GM18505 (cell line): ENCODE results near the gene STAT4.
A peak's percentile ranks its signal among the peaks of the same experiment; 100 is the strongest.

ENCODE experiments used
- ATAC-seq: cut with Tn5 transposase; IDR thresholded peaks from one replicate; pipeline ENCODE4 v1.9.1; 2021; ENCODE audit not compliant: unreplicated experiment
- POLR2A ChIP-seq: IDR thresholded peaks from 4 replicates; pipeline ENCODE4 v1.6.1; 2011; ENCODE audit warnings: borderline replicate concordance; ENCODE audit not compliant: insufficient read depth, insufficient read length; ENCODE audit errors: extremely low read depth

STAT4 gene

DNA sequence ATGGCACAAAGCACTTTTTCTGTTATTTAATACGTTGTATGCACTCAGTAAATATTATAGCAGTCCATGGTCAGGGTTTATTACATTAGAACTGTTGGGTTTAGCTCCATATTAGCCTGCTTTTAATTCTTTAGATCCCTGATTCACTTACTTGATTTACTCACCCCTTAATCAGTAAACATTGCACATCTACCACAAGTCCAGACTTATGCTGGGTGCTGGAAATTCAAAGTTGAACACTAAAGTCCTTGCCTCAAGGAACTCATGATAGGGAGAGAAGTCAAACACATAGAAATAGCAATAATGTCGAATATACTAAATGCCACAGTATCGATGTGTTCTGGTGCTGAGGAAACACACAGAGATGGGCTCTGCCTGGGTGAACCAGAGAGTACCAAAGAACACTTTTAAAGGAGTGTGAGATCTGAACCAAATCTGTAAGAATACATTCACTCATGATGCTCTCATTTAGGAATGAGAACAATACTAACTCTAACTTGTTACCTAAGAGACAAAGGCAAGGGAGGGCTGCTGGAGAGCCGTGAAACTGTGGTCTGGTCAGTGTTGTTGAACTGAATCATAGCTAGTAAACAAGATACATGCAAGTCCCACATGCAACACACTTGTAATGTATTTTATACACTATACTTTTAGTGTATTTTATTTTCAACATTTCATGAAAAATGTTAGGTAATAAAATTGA lies 4.9 kb downstream of the STAT4 start:
- no peak for TF ChIP-seq POLR2A
- no peak for ATAC-seq

DNA sequence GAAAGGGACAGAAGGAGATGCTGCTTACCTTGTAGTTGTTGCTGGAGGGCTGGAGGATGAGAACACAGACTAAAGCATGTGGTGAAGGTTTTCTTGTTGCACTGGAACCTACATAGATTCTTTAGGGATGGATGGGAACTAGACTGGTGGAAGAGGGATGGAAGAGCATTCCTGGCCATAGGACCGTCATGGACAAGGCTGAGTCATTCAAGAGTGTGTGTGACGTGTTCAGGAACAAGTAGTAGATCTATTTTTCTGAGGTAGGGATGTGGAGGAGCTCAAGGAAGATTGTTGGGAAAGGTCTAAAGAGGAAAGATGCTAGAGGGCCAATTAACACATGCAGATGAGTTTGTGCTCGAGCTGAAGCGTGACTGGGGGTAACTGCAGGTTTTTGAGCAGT lies 6.6 kb downstream of the STAT4 start:
- no peak for TF ChIP-seq POLR2A
- no peak for ATAC-seq

DNA sequence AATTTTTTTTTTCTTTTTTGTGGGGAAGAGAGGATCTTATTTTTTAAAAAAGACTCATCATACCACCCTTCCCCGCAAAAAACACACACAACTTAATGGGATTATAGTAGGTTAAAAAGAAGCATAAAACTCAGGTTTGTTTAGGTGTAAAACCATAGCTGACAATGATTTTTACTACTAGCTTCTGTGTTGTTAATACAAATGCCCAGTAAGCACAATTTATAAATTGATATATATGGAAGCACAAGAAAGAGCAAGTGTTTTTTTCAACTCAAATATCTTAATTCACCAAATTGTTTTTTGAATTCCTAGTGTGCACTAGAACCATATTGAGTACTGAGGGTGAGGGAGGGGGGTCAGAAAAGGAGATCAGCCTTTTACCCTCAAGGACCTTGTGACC lies 7.0 kb downstream of the STAT4 start:
- TF ChIP-seq POLR2A: no peak
- no peak for ATAC-seq

DNA sequence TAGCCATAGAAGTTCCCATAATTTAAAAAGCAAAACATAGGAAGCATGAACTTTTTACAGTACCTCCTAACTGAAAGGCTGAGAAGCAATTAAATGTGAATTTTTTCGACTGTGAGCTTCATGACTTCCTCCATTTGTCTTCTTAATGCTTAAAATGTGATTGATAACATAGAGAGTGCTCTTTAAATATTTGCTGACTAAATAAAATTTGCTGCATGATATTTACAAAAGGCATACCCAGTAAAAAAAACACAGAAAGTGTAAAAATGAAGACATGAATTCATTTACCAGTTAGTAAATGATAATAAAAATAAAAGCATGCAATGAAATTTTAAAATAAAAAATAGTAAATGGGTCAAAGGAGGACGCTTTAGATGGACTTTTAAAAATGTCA lies 21.9 kb downstream of the STAT4 start:
- ATAC-seq: no peak
- TF ChIP-seq POLR2A: no peak

DNA sequence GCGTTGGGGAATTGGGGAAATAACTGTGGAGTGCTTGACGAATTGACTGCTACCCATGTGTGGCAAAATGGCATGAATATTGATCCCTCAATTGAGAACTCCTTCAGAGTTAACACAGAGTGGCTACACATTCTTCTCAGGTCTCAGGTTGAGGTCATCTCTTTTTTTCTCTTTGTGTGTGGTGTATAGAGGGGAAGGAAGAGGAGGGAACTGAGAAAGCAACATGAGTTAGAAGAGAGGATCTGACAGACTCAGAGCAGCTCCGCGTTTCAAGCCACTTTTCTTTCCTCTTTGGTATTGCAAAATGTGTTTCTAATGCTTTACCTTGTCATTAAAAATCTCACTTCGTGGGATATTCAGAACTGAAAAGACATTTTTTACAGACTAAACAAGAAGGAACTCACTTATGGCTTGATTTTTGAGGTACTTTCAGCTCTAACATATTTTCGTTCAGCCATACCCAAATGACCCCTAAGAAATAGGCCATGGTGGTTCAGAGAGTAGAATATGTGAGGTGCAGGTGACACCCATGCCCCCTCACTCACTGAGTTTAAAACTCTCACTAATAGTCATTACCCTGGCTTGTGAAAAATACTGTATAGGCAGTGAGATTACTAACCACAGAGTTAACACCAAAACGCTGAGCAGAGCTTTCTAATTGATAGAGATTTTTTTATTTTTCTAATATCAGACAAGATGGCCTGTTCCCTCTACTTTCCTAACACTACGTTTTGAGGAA lies 22.5 kb downstream of the STAT4 start:
- peak; percentile 93 for ATAC-seq
- TF ChIP-seq POLR2A: no peak

DNA sequence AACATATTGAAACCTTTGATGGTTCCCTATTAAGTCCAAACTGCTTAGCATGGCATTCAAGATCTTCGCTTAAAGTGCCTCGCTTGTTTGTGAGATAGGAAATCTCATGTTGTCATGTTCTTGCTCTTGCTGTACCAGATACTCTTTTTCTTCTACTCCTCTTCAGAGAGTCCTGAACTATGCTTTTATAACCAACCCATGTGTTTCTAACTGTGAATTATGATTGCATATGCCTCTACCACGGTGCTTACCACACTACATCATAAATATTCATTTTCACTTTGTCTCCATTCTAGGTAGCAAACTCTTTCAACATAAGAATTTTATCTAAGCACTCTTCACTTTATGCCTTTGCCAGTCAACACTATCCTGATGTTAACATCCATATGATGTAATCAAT lies 23.6 kb downstream of the STAT4 start:
- ATAC-seq: no peak
- no peak for TF ChIP-seq POLR2A

DNA sequence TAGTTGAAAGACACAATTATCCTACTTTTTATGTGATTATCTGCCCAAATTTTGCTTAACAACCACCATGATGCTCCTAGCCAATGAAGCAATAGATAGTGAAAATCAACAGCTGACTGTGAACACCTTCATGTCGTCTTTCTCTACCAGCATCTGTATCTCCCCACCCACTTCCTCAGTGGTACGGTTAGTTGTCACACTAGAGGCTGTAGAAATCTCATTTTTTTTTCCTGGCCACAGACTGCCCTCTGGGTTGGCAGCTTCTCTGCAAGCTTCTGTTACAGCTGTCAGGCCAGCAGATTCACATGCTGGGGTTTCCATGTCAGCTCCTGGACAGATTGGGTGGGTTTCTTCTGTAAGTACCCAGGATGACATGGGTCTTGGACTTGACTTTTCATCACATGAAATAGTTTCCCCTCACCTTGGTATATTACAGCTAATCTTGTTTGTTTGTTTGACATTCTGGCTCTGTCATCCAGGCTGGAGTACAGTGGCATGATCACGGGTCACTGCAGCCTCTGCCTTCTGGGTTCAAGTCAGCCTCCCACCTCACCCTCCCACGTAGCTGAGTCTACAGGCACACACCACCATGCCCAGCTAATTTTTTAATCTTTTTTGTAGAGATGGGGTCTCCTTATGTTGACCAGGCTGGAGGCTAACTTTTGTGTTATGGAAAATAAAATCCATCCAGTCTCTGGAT lies 24.3 kb downstream of the STAT4 start:
- ATAC-seq: no peak
- TF ChIP-seq POLR2A: no peak

DNA sequence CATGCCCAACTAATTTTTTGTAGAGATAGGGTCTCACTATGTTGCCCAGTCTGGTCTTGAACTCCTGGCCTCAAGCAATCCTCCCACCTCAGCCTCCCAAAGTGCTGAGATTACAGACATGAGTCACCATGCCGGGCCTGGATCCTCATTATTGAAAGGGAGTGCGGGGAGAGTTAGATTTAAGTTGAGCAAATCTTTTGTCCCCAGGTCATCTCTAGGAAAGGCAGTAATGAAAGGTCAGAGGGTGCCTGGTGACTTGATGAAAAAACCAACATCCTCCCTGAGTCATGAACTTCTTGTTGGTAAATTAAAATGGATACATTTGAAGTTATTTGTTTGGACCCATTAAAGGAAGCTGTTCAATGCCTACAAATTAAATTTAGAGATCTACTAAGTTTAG lies 25.1 kb downstream of the STAT4 start:
- no peak for TF ChIP-seq POLR2A
- ATAC-seq: no peak

DNA sequence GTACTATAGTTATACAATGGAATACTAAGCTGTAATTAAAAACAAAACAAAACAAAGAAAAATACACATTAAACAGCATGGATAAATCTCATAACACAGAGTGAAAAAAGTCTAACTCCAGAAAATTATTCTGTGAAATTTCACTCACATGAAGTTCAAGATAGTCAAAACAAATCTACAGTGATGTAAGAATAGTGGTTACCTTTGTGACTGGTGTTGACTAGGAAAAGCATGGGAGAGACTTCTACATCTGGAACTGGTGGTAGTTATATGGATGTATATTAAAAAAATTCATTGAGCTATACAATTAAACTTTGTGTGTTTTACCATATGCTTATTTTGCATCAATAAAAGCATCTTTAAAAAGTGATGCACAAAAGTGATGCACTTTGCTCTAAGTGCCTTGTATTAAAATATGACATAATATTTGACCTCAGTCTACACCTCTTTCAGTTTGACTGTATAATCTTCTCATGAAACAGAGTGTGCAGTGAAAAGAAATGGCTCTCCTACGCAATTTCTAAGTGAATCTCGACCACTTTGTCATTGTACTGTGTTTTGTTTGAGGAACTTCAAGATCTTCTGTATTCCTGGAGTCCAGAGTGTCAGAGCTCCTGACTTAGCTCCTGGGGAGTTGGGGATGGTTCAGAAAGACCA lies 28.0 kb downstream of the STAT4 start:
- TF ChIP-seq POLR2A: no peak
- ATAC-seq: no peak

DNA sequence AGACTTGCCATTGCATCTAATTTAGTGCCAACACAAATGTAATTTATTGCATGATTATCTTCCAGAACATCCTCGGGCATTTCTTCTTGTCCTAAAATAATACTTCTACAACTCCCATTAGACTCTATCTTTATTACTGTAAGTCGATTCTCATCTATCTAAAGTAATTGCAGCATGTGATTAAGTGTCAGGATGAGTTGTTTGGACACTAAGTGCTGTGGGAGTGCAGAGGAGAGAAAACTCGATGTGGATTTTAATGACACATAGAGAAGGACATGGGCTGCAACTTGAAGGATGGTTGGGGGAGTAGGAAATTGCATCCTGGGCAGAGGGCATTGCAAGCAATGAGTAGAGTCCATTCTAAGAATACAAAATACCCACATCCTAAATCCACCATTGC lies 33.5 kb downstream of the STAT4 start:
- TF ChIP-seq POLR2A: no peak
- no peak for ATAC-seq

DNA sequence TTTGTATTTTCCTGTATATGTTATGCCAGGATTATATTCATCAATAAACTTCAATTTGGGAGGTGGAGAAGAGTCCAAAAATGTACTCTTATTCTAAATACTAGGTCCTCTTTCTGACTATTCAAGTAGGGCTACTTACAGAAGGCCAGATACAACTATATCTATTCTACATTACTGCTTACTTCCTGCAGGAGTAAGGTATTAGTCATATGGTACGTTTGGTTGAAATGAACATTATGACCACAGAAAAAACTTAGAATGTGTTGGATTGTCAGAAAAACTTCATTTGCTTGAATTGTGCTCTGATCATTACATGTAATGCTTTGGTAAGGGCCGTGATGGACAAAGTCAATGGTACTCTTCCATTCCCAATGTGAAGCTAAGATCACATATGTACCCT lies 35.0 kb downstream of the STAT4 start:
- no peak for ATAC-seq

DNA sequence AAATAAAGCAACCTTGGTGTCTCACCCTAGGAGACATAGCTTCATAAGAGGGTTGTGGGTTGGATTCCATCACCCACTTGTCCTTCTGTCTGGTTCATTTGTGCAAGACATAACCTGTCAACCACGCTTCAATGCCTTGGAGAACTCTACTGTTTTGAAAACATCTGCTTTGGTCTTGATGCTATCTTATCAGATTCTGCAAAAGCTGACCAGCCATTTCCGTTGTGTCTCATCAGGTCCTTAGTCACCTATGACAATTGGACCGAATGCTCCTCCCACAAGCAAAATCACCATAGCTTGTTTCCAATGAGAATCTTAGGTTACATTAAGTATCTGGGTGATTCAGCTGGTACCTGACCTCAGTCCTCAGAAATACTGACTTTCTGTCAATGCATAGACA lies 35.4 kb downstream of the STAT4 start:
- no peak for ATAC-seq
- TF ChIP-seq POLR2A: no peak

More for the DNA sequence above, 35.0 kb downstream of the STAT4 start:
- TF ChIP-seq POLR2A: no peak

DNA sequence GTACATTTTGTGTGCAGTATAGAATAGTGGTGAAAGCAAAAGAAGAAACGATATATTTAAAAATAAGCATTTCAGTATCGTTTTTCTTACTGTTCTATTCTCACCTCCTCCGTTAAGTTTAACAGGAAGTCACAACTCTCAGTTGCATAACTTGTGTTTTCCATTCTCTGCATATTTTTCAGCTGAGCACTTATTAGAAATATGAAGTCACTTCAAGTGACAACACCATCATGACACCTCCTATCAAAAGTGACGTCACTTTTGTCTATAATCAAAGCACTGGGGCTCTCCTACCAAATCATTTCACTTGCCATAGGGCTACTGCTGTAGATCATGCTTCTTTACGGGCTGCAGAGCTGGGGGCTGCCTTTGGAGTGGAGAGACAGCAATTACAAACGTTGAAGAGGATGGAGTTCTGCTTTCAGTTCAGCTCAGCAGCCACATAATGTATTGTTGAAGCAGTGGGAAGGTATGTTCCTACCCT lies 36.3 kb downstream of the STAT4 start:
- no peak for TF ChIP-seq POLR2A
- ATAC-seq: peak; percentile 75
